K562 (cell line): ENCODE results near the gene EPHB2. TPM values are rescaled to one million over a fixed set of nuclear protein-coding genes. Genes with fewer than 3 reads are reported as not detected.

ENCODE experiments used
- BCLAF1 ChIP-seq, 2 experiments: fragments of 450-650 bp in 1 of 2; IDR thresholded peaks; 2 replicates each; pipeline ENCODE4 v1.6.1; 2011 to 2017; ENCODE audit warnings: low read depth in 2 of 2, antibody characterized with exemption in 1 of 2, borderline replicate concordance in 1 of 2, low read length in 1 of 2, mild to moderate bottlenecking in 1 of 2, mixed read lengths in 1 of 2; ENCODE audit not compliant: control insufficient read depth in 1 of 2
- CHD7 ChIP-seq: fragments of 200-600 bp; sonication (generic); IDR thresholded peaks from one replicate; pipeline ENCODE4 v1.6.1; 2012; ENCODE audit warnings: mild to moderate bottlenecking, low read depth, low read length, inconsistent platforms
- FOXP4 ChIP-seq: sonication (generic); formaldehyde crosslinking; IDR thresholded peaks from 2 replicates; pipeline ENCODE4 v1.8.0; 2022; ENCODE audit warnings: mild to moderate bottlenecking, missing genetic modification reagents, borderline replicate concordance
- HLTF ChIP-seq: fragments of 450-650 bp; IDR thresholded peaks from 2 replicates; pipeline ENCODE4 v1.6.1; 2016
- LARP7 ChIP-seq: fragments of 450-650 bp; IDR thresholded peaks from 2 replicates; pipeline ENCODE4 v1.6.1; 2016
- RBM14 ChIP-seq: fragments of 200-400 bp; formaldehyde crosslinking; IDR thresholded peaks from 2 replicates; pipeline ENCODE4 v1.6.1; 2018; ENCODE audit warnings: low read depth, mild to moderate bottlenecking, low read length, moderate library complexity, borderline replicate concordance; ENCODE audit not compliant: insufficient read depth
- polyA plus RNA-seq, 8 experiments: library from polyadenylated mRNA; depleted of rRNA in 4 of 8; stranded (reverse) in 5 of 8; unstranded in 3 of 8; fragments of >200 nt; fragmentation: Nextera tagmentation in 2 of 8; fragmentation: Illumina TruSeq in 1 of 8; extraction: Ambion mirVana in 2 of 8; extraction: Trizol in 1 of 8; gene quantifications; 2 replicates each; pipeline versions ENCODE4 v1.2.1 to v1.2.3, GENCODE V29; 2011 to 2014; ENCODE audit warnings: inconsistent platforms in 1 of 8, missing spikeins in 1 of 8
- total RNA-seq, 7 experiments: library from RNA; depleted of rRNA in 6 of 7; stranded (reverse); fragments of >200 nt in 6 of 7; fragmentation: Illumina TruSeq in 2 of 7; extraction: Trizol in 2 of 7; gene quantifications; 2 replicates each; pipeline versions ENCODE4 v1.2.1 to v1.2.3, GENCODE V29; 2011 to 2021; ENCODE audit warnings: low replicate concordance in 1 of 7

EPHB2 gene
- total and polyA plus RNA-seq, 9 of the 15 experiments (the other 6 are each of a cell fraction or from before 2014, with no cell fraction given) = not detected

GRCh38 chr1:22677931-22678896 lies 32.4 kb upstream of the EPHB2 start (continued):
- no peak for TF ChIP-seq CHD7
- 0 out of 4 replicates have a peak, but pooled peaks of 1 of the 2 experiments have one; percentile 40 for TF ChIP-seq BCLAF1 (IDR thresholded peaks at IDR 0.05; ENCODE audit: borderline replicate concordance in 1 of 2, control insufficient read depth in 1 of 2, low read depth in 2 of 2, low read length in 1 of 2)
- peak; percentile 10; the same call in 1 of the 2 replicates for TF ChIP-seq HLTF
- no peak for TF ChIP-seq RBM14
- TF ChIP-seq LARP7 = 0 out of 2 replicates have a peak, but pooled peaks have one; percentile 14
- no peak for TF ChIP-seq FOXP4 (CRISPR knock-in tag)
